BLaER1 treated with 17β-estradiol and CSF1 and Interleukin-3, amounts not matched to agents 10 nM and 100 nM (cell line): ENCODE data around the gene PDE3A.

Experiments used
- H3K27ac ChIP-seq, 11 experiments: shearing (Covaris generic); formaldehyde crosslinking; 2 replicates each; pipeline ENCODE4 v1.8.1; 2022
- H3K27me3 ChIP-seq, 11 experiments: shearing (Covaris generic); formaldehyde crosslinking; 2 replicates each; pipeline ENCODE4 v1.8.1; 2022
- H3K36me3 ChIP-seq, 11 experiments: shearing (Covaris generic); formaldehyde crosslinking; 2 replicates each; pipeline ENCODE4 v1.8.1; 2022
- H3K4me1 ChIP-seq, 10 experiments: shearing (Covaris generic); formaldehyde crosslinking; 2 replicates each; pipeline ENCODE4 v1.8.1; 2022
- H3K4me2 ChIP-seq, 11 experiments: shearing (Covaris generic); formaldehyde crosslinking; 2 replicates each; pipeline ENCODE4 v1.8.1; 2022
- H3K4me3 ChIP-seq, 10 experiments: shearing (Covaris generic); formaldehyde crosslinking; 2 replicates each; pipeline ENCODE4 v1.8.1; 2022
- H3K9ac ChIP-seq, 11 experiments: shearing (Covaris generic); formaldehyde crosslinking; 2 replicates each; pipeline ENCODE4 v1.8.1; 2022
- H3K9me3 ChIP-seq, 11 experiments: shearing (Covaris generic); formaldehyde crosslinking; replicated peaks in 1 of 11; 2 replicates each; pipeline ENCODE4 v1.8.1; 2022
- H4K20me1 ChIP-seq, 11 experiments: shearing (Covaris generic); formaldehyde crosslinking; 2 replicates each; pipeline ENCODE4 v1.8.1; 2022
- Cebpa-rat ChIP-seq, 11 experiments: shearing (Covaris generic); IDR thresholded peaks; 2 replicates each; pipeline ENCODE4 v1.8.1; 2022

PDE3A gene

DNA sequence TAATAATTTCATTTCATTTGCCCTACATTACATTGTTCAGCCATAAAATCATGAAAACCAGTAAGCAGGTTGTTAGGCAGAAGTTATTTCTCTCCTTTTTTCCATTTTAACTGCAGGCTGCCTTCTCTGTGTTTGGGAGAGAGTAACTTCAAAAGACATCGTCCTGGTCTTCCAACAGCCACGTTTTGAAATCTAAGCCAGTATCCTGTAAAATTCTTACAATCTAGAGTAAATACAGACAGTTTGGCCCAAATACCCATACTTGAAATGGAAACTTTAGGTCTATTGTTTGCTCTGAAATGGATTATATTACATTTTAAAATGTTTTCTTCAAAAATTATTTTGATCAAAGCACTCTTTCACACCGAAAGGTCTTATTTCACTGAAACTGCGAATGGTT is 260.7 kb downstream of the PDE3A start:
- Histone ChIP-seq H3K27ac (no peak overlapping the region), H3K4me3 (no peak overlapping the region), H3K27me3 (no peaks in the 10 kb centered on the region), H3K4me1 (peaks cover 0 to 8% (median 0%) of the 10 kb centered on the region in 10 experiments; a peak in 1 of 20 replicates), H3K4me2 (no peak overlapping the region), H4K20me1 (no peaks in the 10 kb centered on the region), H3K9me3 (no peaks in the 10 kb centered on the region), H3K36me3 (no peaks in the 10 kb centered on the region), H3K9ac (no peak overlapping the region)
- no peak for TF ChIP-seq Cebpa-rat (IDR thresholded peaks at IDR 0.05)

DNA sequence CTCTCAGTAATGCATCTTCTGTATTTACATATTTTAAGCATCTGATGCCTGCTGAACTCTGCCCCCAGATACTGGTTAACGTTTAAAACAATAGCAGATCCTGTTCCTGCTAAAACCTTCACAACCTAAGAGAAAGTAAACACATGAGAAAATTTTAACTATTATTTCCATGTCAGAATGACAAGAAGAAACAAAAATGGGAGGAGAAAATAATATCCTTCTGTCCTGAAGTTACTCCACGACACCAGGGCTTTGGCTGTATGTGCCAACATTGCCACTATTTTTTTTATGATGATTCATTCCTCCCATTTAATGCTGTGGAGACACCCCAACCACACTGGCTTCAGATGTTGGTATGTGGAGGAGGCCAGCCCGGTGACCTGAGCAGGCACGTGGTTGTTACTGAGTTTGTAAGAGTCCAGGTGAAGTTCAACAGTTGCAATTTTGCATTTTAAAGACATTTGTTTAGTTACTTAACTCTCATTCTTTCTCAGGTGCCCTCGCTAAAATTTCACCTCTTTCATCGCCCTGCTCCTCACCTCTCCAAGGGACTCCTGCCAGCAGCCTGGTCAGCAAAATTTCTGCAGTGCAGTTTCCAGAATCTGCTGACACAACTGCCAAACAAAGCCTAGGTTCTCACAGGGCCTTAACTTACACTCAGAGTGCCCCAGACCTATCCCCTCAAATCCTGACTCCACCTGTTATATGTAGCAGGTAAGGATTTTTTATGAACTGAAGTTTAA is 261.2 kb downstream of the PDE3A start:
- Histone ChIP-seq H4K20me1 (no peaks in the 10 kb centered on the region), H3K9ac (no peak overlapping the region), H3K27me3 (no peaks in the 10 kb centered on the region), H3K9me3 (no peaks in the 10 kb centered on the region), H3K4me2 (no peak overlapping the region), H3K27ac (no peak overlapping the region), H3K4me3 (no peak overlapping the region), H3K4me1 (peaks cover 0 to 8% (median 0%) of the 10 kb centered on the region in 10 experiments; a peak in 1 of 20 replicates), H3K36me3 (no peaks in the 10 kb centered on the region)
- TF ChIP-seq Cebpa-rat (IDR thresholded peaks at IDR 0.05): no peak

DNA sequence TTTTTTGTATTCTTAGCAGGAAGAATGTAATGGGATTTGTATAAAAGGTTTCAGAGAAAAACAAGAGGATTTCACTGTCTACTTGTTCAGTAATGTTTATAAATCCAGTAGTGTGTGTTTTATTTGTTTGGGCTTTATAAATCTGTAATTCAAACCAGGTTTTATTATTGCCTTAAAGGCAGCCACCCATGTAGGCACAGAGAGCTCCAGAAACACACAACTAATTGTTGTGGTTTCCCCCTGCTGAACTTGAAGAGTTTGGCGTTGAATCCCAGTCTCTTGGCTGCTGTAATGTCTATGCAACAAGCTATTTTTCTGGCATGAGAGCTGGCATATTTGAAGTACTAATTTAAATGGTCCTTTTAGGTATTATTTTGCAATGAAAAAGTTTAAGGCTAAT is 263.4 kb downstream of the PDE3A start:
- TF ChIP-seq Cebpa-rat (IDR thresholded peaks at IDR 0.05): no peak
- Histone ChIP-seq H3K9ac (no peak overlapping the region), H3K4me3 (no peak overlapping the region), H3K27ac (no peak overlapping the region), H3K27me3 (no peaks in the 10 kb centered on the region), H3K4me1 (peaks cover 0 to 8% (median 0%) of the 10 kb centered on the region in 10 experiments; a peak in 1 of 20 replicates), H4K20me1 (no peaks in the 10 kb centered on the region), H3K9me3 (no peaks in the 10 kb centered on the region), H3K4me2 (no peak overlapping the region), H3K36me3 (no peaks in the 10 kb centered on the region)

DNA sequence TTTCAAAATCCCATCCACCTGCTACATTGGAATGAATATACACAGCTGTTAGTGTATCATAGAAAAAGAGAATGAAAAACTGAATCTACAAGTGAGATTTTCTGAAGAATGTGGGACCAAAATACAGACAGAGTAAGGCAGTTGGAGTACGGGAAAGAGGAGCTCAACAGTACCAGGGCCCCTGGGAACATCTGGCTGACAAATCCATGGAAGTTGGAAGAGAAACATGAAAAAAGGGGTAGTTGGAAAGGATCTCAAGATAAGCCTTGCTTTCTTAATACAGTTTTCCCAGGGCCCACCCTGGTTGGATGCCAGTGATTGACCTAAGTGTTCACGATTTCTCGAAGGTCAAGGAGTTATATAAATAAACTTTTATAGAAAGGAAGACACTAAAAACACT is 272.8 kb downstream of the PDE3A start:
- Histone ChIP-seq H3K27ac (no peak overlapping the region), H3K4me2 (no peak overlapping the region), H3K27me3 (no peaks in the 10 kb centered on the region), H3K4me3 (no peak overlapping the region), H3K36me3 (no peaks in the 10 kb centered on the region), H4K20me1 (no peaks in the 10 kb centered on the region), H3K9ac (no peak overlapping the region), H3K4me1 (peaks cover 0 to 6% (median 0%) of the 10 kb centered on the region in 10 experiments; a peak in 1 of 20 replicates), H3K9me3 (no peaks in the 10 kb centered on the region)
- no peak for TF ChIP-seq Cebpa-rat (IDR thresholded peaks at IDR 0.05)

DNA sequence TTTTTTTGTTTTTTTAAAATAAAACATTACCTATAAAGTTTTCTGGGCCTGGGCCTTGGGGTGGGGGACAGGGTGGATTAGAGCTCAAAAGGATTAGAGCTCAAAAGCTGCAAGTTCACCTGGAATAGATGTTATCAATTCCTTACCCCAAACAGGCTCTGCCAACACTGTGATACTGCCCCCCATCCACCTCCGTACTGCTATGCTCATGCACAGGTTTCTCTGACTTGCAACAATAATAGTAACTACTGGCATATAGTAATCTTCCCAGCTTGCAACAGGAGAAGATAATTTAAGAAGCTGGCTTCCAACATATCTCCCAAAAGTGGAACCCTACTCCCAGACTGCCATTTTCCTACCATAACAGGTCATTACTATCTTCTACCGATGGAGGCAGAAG is 275.5 kb downstream of the PDE3A start:
- no peak overlapping the region for H3K4me3 ChIP-seq
- no peak for TF ChIP-seq Cebpa-rat (IDR thresholded peaks at IDR 0.05)
- no peaks in the 10 kb centered on the region for H3K4me1 ChIP-seq

DNA sequence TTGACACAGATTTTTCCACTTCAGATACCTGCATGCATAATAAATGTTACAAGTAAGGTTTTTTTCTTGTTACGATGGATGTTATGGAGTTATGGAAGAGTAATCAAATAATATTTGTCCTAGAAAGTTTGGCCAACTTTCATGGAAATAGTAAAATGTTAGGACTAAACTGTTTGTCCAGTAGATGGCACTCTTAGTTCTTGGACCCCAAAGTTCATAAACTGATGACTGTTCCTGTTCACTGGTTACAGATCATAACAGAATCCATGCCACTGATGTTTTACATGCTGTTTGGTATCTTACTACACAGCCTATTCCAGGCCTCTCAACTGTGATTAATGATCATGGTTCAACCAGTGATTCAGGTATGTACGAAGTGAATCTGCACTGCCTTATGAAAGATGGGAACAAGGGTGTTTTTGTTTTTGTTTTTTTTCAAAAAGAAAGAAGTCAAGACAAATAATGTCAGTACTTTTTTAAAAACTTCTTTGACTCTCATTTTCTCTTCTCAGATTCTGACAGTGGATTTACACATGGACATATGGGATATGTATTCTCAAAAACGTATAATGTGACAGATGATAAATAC is 278.0 kb downstream of the PDE3A start:
- Histone ChIP-seq H3K4me2 (no peak overlapping the region), H3K9me3 (no peaks in the 10 kb centered on the region), H3K36me3 (no peaks in the 10 kb centered on the region), H3K9ac (no peak overlapping the region), H4K20me1 (no peaks in the 10 kb centered on the region), H3K4me3 (no peak overlapping the region), H3K4me1 (no peaks in the 10 kb centered on the region), H3K27me3 (no peaks in the 10 kb centered on the region), H3K27ac (no peak overlapping the region)
- TF ChIP-seq Cebpa-rat (IDR thresholded peaks at IDR 0.05): no peak

More for the DNA sequence above, 275.5 kb downstream of the PDE3A start:
- no peak overlapping the region for H3K9ac ChIP-seq
- H4K20me1 ChIP-seq: no peaks in the 10 kb centered on the region
- no peaks in the 10 kb centered on the region for H3K36me3 ChIP-seq
- H3K27me3 ChIP-seq: no peaks in the 10 kb centered on the region
- no peak overlapping the region for H3K4me2 ChIP-seq
- no peaks in the 10 kb centered on the region for H3K9me3 ChIP-seq
- no peak overlapping the region for H3K27ac ChIP-seq

DNA sequence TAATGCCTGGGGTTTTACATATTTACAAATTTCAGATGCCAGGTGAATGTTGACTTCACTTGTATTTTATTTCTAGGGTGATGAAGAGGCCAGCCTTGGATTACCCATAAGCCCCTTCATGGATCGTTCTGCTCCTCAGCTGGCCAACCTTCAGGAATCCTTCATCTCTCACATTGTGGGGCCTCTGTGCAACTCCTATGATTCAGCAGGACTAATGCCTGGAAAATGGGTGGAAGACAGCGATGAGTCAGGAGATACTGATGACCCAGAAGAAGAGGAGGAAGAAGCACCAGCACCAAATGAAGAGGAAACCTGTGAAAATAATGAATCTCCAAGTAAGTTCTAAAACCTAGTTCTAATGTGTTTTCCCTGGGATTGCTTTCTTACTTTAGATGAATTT is 285.5 kb downstream of the PDE3A start:
- Histone ChIP-seq H3K4me2 (no peak overlapping the region), H3K36me3 (no peaks in the 10 kb centered on the region), H3K4me3 (no peak overlapping the region), H3K9ac (no peak overlapping the region), H3K27me3 (no peaks in the 10 kb centered on the region), H3K4me1 (no peaks in the 10 kb centered on the region), H3K27ac (no peak overlapping the region), H3K9me3 (no peaks in the 10 kb centered on the region), H4K20me1 (no peaks in the 10 kb centered on the region)
- no peak for TF ChIP-seq Cebpa-rat (IDR thresholded peaks at IDR 0.05)

GRCh38 chr12:20656600-20656999 is 288.3 kb downstream of the PDE3A start:
- no peak for TF ChIP-seq Cebpa-rat (IDR thresholded peaks at IDR 0.05)
- Histone ChIP-seq H3K27ac (no peak overlapping the region), H3K9ac (no peak overlapping the region)

DNA sequence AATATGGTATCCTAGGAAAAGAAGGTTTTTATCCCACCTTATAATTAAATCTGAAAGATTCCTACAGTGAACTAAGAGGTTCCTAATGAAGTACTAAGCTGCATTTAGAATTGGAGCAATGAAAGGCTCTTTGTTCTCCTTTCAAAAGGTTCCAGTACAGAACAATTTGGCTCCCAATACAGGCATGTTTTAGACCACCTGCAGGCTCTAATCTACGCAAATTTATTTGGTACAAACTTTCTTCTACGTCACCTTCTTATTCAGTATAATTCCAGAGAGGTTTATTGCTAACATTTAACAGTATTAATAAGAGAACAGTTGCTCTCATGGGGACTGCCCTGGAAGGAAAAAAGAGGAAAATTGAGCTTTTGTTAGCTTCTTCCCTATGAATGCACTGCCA is 289.2 kb downstream of the PDE3A start:
- Histone ChIP-seq H3K36me3 (no peaks in the 10 kb centered on the region), H3K4me2 (no peak overlapping the region)
- no peak for TF ChIP-seq Cebpa-rat (IDR thresholded peaks at IDR 0.05)

More at GRCh38 chr12:20656600-20656999, 288.3 kb downstream of the PDE3A start:
- Histone ChIP-seq H3K27me3 (no peaks in the 10 kb centered on the region), H4K20me1 (no peaks in the 10 kb centered on the region), H3K9me3 (peaks cover 18 to 22% (median 19%) of the 10 kb centered on the region in 11 experiments), H3K4me1 (no peaks in the 10 kb centered on the region), H3K36me3 (no peaks in the 10 kb centered on the region), H3K4me3 (no peak overlapping the region), H3K4me2 (no peak overlapping the region)

GRCh38 chr12:20681334-20681733 is 313.0 kb downstream of the PDE3A start:
- Histone ChIP-seq H3K27ac (no peak overlapping the region), H3K4me3 (no peak overlapping the region), H3K4me1 (peaks cover 0 to 11% (median 2%) of the 10 kb centered on the region in 10 experiments; a peak in 4 of 20 replicates), H3K27me3 (no peaks in the 10 kb centered on the region), H3K9me3 (peaks cover 6 to 18% (median 12%) of the 10 kb centered on the region in 11 experiments; a peak in 12 of 22 replicates), H3K36me3 (no peaks in the 10 kb centered on the region), H3K9ac (no peak overlapping the region), H4K20me1 (no peaks in the 10 kb centered on the region), H3K4me2 (0 out of 22 replicates have a peak overlapping the region, but pooled peaks of 1 of the 11 experiments have one; percentile 7)
- TF ChIP-seq Cebpa-rat (IDR thresholded peaks at IDR 0.05): no peak

More for the DNA sequence above, 289.2 kb downstream of the PDE3A start:
- Histone ChIP-seq H3K27ac (no peak overlapping the region), H3K9me3 (peaks cover 27 to 31% (median 28%) of the 10 kb centered on the region in 11 experiments), H3K9ac (no peak overlapping the region), H3K4me3 (no peak overlapping the region), H3K4me1 (no peaks in the 10 kb centered on the region), H3K27me3 (no peaks in the 10 kb centered on the region), H4K20me1 (no peaks in the 10 kb centered on the region)
